Stimulated activated CD8-positive, alpha-beta memory T cell treated with anti-CD3 and anti-CD28 coated beads, Interleukin-15, amount 100 ng/mL, for 24 hours (primary cell): ENCODE measurements around the gene ARPIN.
"Not testable (repeated sequence)": the region's sequence is repeated elsewhere in the genome, so short reads cannot be mapped to it uniquely, and the experiment has no call there.

Experiments used
- DNase-seq: peaks from one replicate; pipeline ENCODE4 v3.0.0-alpha.2; 2020; ENCODE audit warnings: low read depth

ARPIN gene

GRCh38 chr15:89877083-89877425 is 35.7 kb downstream of the ARPIN start:
- DNase-seq = no peak

GRCh38 chr15:89876396-89877082 is 36.2 kb downstream of the ARPIN start:
- DNase-seq = no peak

GRCh38 chr15:89875741-89876140 is 37.0 kb downstream of the ARPIN start:
- DNase-seq = no peak

DNA sequence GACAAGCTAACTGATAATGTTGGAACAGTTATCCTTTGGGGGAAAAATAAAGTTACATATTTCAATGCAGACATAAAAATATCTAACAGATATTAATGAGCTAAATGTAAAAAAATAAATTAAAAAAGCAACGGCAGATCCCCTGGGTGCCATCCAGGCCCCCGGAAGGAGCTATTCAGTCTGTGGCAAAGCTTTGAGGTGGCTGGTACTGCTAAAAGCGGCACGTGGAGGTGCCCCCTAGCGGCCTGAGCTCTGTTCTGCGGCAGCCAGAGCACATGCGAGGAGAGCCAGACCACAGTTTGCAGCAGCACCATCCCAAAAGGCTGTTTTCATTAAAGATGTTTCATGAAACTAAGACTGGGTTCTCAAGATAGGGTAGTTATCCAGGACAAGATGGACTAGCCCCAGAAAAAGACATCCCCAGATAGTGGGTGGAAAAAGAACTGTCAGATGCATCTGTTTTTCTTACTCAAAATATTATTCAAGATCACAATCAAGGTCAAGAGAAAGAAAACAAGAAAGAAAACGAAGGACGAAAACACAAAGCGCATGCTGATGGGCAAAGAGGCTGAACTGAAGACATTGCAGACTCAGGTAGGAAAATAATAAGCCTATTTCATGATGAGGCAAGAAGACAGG is 37.7 kb downstream of the ARPIN start:
- peak; percentile 67 for DNase-seq

- no peak for DNase-seq
Observed at GRCh38 chr15:89870688-89871288, 42.0 kb downstream of the ARPIN start.

DNA sequence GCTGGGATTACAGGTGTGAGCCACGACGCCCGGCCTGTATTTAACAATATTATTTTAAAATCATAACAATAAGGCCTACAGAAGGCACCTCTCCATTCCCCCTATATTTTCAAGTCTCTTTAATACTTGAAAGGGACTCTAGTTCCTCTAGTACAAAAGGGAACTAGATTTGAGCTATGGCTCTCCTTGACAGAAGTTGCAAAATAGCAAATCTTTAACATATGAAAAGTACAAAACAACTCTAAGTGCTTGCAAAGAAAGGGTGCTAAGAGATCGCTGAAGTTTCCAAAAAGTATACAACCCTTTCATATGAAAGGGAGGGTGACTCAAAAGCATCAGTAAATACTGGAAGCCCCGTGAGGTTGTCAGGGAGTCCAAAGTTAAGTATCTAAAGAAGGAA is 42.7 kb downstream of the ARPIN start:
- no peak for DNase-seq

DNA sequence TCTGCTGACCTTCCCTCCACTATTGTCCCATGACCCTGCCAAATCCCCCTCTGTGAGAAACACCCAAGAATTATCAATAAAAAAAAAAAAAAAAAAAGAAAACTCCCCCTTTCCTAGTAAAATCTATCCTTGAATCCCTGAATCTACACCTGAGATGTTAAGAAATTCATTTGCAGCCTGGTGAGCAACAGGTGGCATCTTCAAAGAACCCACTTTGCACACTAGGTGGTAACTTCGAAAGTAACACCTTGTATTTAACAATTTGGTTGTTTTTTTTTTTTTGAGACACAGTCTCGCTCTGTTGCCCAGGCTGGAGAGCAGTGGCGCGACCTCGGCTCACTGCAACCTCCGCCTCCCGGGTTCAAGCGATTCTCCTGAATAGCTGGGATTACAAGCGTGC is 43.3 kb downstream of the ARPIN start:
- DNase-seq = not testable (repeated sequence)

DNA sequence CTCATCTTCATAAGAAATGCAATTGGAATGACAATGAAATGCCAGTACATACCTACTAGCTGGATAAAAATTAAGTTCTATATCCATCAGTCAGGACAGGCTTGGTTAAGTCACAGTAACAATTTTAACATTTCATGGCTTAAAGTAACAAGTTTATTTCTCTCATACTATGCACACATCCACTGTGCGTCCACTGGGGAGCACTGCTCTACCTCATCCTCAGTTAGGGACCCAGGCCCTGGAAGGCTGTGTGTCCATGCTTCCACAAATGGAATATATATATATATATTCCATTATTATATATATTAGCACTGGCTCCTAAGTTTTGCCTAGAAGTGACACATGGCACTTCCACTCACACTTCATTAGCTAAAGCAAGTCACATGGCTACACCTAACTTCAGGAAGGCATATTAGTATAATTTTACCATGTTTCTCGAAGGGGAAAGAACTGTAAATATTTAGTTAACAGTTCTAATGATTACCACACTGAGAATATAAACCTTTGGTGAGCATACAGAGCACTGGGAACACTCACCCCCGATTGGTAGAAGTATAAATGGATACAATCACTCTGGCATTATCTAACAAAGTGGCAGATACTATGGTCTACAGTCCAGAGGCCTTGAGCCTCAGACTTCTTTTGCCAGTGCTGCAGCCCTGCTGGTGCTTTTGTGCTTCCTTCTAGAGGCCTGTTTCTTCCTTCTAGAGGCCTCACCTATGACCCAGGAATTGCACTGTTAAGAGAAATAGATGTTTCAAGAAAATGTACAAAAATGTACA is 47.6 kb downstream of the ARPIN start:
- no peak for DNase-seq

- DNase-seq = no peak
Observed at GRCh38 chr15:89863918-89864317, 48.8 kb downstream of the ARPIN start.

- DNase-seq = no peak
Observed at GRCh38 chr15:89860891-89861290, 51.9 kb downstream of the ARPIN start.

DNA sequence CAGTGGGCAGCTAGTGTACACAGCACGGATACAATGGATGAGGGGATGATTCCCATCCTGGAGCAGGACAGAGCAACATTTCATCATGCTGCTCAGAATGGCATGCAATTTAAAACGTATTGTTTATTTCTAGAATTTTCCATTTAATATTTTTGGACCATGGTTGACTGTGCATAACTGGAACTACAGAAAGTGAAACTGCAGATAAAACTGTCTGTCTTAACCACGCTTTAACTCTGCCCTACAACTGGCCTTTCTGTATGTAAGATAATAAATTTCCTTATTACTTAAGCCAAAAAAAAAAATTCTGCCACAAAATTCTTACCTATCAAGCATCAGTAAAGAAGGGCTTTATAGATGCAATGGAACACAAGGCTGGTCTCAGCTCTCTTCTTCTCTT is 52.3 kb downstream of the ARPIN start:
- no peak for DNase-seq

DNA sequence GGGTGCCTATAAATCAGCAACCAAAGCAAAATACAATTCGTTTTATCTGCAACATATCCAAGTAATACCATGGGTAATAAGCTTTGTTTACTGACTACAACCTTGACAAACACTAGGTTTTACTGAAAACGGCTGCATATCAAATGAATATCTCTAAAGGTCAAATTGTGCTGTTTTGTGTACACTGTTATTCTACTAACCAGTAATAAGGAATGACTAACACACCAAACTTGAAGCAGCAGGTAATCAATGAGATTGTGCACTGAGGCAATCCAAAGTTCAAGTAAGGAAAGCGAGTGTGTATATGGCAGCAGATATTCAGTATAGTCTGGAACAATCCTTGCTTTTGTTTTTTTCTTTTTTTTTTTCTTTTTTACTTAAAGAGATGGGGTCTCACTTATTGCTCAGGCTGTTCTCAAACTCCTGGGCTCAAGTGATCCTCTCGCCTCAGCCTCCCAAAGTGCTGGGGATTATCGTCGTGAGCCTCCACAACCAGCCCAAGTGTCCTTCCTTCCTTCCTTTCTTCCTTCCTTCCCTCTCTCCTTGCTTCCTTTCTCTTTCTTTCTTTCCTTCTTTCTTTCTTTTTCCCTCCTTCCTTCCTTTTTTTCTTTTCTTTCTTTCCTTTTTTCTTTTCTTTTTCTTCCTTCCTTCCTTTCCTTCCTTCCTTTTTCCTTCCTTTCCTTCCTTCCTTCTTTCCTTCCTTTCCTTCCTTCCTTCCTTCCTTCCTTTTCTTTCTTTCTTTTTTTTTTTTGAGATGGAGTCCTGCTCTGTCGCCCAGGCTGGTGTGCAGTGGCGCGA is 53.9 kb downstream of the ARPIN start:
- DNase-seq = no peak

GRCh38 chr15:89857673-89858072 is 55.1 kb downstream of the ARPIN start:
- DNase-seq = no peak

DNA sequence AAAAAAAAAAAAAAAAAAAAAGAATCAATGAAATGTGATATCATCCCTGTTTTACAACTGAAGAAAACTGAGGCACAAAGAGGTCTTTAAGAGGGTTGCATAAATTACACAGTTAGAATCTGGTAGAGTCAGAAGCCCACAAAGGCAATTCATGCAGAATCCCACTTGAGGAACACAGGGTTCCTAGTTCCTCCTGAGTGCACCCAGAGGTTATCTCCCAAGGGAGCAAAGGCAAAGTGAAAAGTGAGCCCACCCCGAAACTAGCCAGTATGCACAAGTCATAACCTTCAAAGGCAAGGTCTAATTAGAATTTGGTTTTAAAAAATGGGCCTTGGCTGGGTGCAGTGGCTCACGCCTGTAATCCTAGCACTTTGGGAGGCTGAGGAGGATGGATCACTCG is 56.8 kb downstream of the ARPIN start:
- no peak for DNase-seq

DNA sequence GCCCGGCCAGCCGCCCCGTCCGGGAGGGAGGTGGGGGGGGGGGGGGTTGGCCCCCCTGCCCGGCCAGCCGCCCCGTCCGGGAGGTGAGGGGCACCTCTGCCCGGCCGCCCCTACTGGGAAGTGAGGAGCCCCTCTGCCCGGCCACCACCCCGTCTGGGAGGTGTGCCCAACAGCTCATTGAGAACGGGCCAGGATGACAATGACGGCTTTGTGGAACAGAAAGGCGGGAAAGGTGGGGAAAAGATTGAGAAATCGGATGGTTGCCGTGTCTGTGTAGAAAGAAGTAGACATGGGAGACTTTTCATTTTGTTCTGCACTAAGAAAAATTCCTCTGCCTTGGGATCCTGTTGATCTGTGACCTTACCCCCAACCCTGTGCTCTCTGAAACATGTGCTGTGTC is 57.9 kb downstream of the ARPIN start:
- DNase-seq = not testable (repeated sequence)

GRCh38 chr15:89852342-89852995 is 60.3 kb downstream of the ARPIN start:
- no peak for DNase-seq

- DNase-seq = no peak
Observed at GRCh38 chr15:89851673-89852341, 60.9 kb downstream of the ARPIN start.

GRCh38 chr15:89848970-89849292 is 63.8 kb downstream of the ARPIN start:
- DNase-seq = no peak

DNA sequence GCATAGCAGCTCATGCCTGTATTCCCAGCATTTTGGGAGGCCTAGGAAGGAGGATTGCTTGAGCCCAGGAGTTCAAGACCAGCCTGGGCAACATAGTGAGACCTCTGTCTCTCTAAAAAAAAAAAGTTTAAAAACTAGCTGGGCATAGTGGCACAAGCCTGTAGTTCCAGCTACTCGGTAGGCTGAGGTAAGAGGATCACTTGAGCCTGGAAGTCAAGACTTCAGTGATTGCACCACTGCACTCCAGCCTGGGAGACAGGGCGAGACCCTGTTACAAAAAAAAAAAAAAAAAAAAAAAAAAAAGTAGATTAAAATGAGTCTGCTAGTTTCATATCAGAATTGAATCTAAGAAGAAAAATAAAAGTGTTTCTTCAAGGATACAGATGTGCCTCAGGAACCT is 65.7 kb downstream of the ARPIN start:
- no peak for DNase-seq

DNA sequence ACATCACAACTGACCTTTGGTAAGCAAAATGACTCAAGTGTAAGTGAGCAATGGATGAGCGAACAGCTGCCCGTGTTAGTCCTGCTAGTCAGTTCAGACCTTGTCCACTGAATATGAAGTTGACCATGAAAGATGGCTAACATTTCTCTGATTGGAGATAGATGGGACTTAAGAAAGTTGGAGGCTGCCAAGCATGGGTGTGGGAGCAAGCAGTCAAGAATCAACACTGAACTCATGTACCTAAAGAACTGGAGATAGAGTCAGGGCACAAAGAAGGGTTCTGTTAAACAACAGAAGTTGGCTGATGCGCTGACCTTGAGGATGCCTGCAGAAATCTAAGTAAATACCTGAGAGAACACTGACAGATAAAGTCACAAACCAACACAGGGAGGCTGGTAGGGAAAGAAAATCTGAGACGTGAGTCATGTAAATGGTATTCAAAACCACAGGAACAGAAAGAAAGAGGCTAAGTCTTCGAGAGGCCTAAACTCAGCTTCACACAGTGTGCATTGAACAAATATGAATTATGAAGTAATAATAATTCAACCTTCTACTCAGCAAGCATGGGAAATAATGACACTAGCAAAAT is 67.4 kb downstream of the ARPIN start:
- no peak for DNase-seq
